ENCODE results near the gene MYOCD.

MYOCD gene

GRCh38 chr17:12743046-12743445 lies 77.4 kb downstream of the MYOCD start:
- no peaks in the 10 kb centered on the region for H3K27me3 ChIP-seq (replicated peaks; ENCODE audit: control insufficient read depth, insufficient read depth, low read length)
- TF ChIP-seq, protein P1, sequence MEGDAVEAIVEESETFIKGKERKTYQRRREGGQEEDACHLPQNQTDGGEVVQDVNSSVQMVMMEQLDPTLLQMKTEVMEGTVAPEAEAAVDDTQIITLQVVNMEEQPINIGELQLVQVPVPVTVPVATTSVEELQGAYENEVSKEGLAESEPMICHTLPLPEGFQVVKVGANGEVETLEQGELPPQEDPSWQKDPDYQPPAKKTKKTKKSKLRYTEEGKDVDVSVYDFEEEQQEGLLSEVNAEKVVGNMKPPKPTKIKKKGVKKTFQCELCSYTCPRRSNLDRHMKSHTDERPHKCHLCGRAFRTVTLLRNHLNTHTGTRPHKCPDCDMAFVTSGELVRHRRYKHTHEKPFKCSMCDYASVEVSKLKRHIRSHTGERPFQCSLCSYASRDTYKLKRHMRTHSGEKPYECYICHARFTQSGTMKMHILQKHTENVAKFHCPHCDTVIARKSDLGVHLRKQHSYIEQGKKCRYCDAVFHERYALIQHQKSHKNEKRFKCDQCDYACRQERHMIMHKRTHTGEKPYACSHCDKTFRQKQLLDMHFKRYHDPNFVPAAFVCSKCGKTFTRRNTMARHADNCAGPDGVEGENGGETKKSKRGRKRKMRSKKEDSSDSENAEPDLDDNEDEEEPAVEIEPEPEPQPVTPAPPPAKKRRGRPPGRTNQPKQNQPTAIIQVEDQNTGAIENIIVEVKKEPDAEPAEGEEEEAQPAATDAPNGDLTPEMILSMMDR (IDR thresholded peaks at IDR 0.05; ENCODE audit: insufficient read depth, low read length, poor library complexity, severe bottlenecking) = no peak
- DNase-seq (ENCODE audit: extremely low read depth, insufficient read length) = no peak
- no peak overlapping the region for H3K4me3 ChIP-seq (replicated peaks; ENCODE audit: low read depth, low read length)
- H3K36me3 ChIP-seq (ENCODE audit: control insufficient read depth, insufficient read depth, low read length) = no peaks in the 10 kb centered on the region

DNA sequence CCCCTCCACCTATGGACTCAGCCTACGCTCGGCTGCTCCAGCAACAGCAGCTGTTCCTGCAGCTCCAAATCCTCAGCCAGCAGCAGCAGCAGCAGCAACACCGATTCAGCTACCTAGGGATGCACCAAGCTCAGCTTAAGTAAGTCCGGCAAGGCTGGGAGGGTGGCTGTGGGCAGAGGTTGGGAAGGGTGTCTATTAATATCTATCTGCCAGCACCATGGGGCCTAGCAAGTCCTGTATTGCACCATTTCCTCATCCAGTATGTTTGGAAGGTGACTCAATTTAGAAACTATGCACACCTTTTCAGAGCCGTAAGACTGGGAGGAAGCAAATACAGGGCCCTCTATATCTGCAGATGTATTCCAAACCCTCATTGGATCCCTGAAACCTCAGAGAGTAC lies 78.6 kb downstream of the MYOCD start:
- Histone ChIP-seq H3K27me3 (replicated peaks; ENCODE audit: control insufficient read depth, insufficient read depth, low read length) (no peaks in the 10 kb centered on the region), H3K36me3 (ENCODE audit: control insufficient read depth, insufficient read depth, low read length) (no peaks in the 10 kb centered on the region), H3K4me3 (replicated peaks; ENCODE audit: low read depth, low read length) (no peak overlapping the region)
- no peak for DNase-seq (ENCODE audit: extremely low read depth, insufficient read length)
- TF ChIP-seq, protein P1 (IDR thresholded peaks at IDR 0.05; ENCODE audit: insufficient read depth, low read length, poor library complexity, severe bottlenecking) = no peak

DNA sequence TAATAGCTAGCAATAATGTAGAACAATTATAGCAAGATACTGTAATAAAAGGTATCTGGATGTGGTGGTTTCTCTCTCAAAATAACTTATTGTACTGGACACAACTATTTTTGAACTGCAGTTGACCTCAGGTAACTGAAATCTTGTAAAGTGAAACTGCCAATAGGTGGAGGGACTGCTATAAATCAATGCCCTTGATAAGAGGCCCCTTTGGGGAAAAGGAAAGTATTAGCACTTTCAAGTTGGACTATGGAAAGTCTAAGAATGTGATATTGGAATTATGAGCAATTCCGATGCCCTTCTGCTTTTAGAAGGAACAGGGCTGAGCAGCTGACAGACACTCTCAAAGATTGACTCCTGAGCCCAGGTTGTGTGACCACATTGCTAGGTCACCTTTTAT lies 79.1 kb downstream of the MYOCD start:
- TF ChIP-seq, protein P1 (IDR thresholded peaks at IDR 0.05; ENCODE audit: insufficient read depth, low read length, poor library complexity, severe bottlenecking) = no peak
- no peak for DNase-seq (ENCODE audit: extremely low read depth, insufficient read length)
- Histone ChIP-seq H3K36me3 (ENCODE audit: control insufficient read depth, insufficient read depth, low read length) (no peaks in the 10 kb centered on the region), H3K27me3 (replicated peaks; ENCODE audit: control insufficient read depth, insufficient read depth, low read length) (no peaks in the 10 kb centered on the region), H3K4me3 (replicated peaks; ENCODE audit: low read depth, low read length) (no peak overlapping the region)

DNA sequence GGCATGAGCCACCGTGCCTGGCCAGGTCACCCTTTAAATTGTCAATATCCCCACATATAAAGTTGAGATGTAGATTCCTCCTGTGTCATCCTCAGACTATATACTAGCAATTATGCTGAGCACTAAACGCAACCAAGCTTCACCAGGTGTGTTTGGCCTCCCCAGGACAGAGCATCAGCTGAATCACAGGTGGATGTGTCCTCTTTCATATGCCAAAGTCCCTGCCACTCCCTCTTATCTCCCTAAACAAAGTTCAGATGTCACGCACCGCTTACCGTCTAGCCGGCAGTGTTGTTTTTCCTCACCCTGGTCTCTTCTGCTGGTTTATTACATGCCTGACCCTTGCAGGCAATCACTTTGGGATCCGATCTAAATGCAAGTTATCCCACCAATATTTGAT lies 79.8 kb downstream of the MYOCD start:
- no peaks in the 10 kb centered on the region for H3K36me3 ChIP-seq (ENCODE audit: control insufficient read depth, insufficient read depth, low read length)
- H3K27me3 ChIP-seq (replicated peaks; ENCODE audit: control insufficient read depth, insufficient read depth, low read length) = no peaks in the 10 kb centered on the region
- TF ChIP-seq, protein P1 (IDR thresholded peaks at IDR 0.05; ENCODE audit: insufficient read depth, low read length, poor library complexity, severe bottlenecking) = no peak
- no peak overlapping the region for H3K4me3 ChIP-seq (replicated peaks; ENCODE audit: low read depth, low read length)
- DNase-seq (ENCODE audit: extremely low read depth, insufficient read length) = no peak

GRCh38 chr17:12756786-12757185 lies 91.1 kb downstream of the MYOCD start:
- DNase-seq (ENCODE audit: extremely low read depth, insufficient read length) = no peak
- Histone ChIP-seq H3K4me3 (replicated peaks; ENCODE audit: low read depth, low read length) (no peak overlapping the region), H3K27me3 (replicated peaks; ENCODE audit: control insufficient read depth, insufficient read depth, low read length) (no peaks in the 10 kb centered on the region), H3K36me3 (ENCODE audit: control insufficient read depth, insufficient read depth, low read length) (no peaks in the 10 kb centered on the region)
- TF ChIP-seq, protein P1 (IDR thresholded peaks at IDR 0.05; ENCODE audit: insufficient read depth, low read length, poor library complexity, severe bottlenecking) = no peak

DNA sequence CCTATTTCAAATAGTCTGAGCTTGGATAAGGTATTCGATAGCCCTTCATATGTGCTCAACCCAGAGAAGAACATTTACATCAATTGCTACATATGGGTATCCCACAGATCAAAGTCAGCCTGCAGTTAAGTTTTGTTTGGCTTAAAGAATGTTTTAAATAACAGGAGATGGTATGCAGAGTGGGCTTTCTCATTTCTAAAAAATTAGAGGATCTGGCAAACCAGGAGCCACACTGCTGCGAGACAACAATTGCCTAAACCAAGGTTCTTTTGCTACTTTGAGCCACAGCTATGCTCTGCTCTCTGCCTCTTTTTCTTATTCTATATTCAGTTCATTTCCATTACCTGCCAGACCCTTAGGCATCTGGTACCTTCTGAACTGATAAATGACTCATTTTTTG lies 93.4 kb downstream of the MYOCD start:
- H3K36me3 ChIP-seq (ENCODE audit: control insufficient read depth, insufficient read depth, low read length) = no peaks in the 10 kb centered on the region
- no peak for DNase-seq (ENCODE audit: extremely low read depth, insufficient read length)
- H3K4me3 ChIP-seq (replicated peaks; ENCODE audit: low read depth, low read length) = no peak overlapping the region
- TF ChIP-seq, protein P1 (IDR thresholded peaks at IDR 0.05; ENCODE audit: insufficient read depth, low read length, poor library complexity, severe bottlenecking) = no peak
- H3K27me3 ChIP-seq (replicated peaks; ENCODE audit: control insufficient read depth, insufficient read depth, low read length) = no peaks in the 10 kb centered on the region
